ENCODE measurements around the gene DDX56. TPM values are rescaled to one million over a fixed set of nuclear protein-coding genes. Genes with fewer than 3 reads are reported as not detected.

DDX56 gene
- total RNA-seq, 1 experiment from 2014 or later, result 120 TPM

DNA sequence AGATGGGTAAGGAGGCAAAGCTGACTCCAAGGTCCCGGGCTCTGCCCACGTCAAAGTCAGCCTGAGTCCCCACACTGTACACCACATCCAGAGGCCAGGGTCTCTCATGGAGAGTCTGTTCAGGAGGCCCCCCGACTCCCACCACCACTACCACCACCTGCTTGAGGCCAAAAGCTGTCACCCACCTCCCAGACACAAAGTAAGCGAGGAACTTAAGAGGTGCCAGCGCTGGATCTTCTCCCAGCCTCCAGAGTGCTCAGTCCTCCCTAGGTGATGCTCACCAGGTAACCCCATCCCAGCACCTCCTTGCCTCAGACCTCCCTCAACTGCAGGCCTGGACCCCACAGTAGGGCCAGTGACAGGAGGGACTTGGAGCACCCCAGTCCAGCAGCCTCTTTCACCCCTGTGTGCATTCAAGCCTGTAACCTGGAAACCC lies 33.1 kb downstream of the DDX56 start:
- Histone ChIP-seq H3K4me2 (ENCODE audit: insufficient read depth, insufficient read length, low read length) (no peak overlapping the region), H3K79me2 (ENCODE audit: insufficient read depth, low read length) (no peaks in the 10 kb centered on the region), H3K27me3 (ENCODE audit: insufficient read depth, low read length) (no peaks in the 10 kb centered on the region), H4K20me1 (ENCODE audit: control insufficient read depth, insufficient read depth, insufficient read length) (no peaks in the 10 kb centered on the region), H3K9me3 (ENCODE audit: control insufficient read depth, low read depth, low read length) (no peaks in the 10 kb centered on the region), H3T11ph (ENCODE audit: low read length) (no peak overlapping the region), H3K4me1 (ENCODE audit: insufficient read depth, low read length) (no peaks in the 10 kb centered on the region), H2BK120ac (ENCODE audit: low read depth, low read length, poor library complexity, severe bottlenecking) (no peak overlapping the region), H2BK5ac (ENCODE audit: insufficient read length, low read length) (no peak overlapping the region), H2BK12ac (ENCODE audit: insufficient read length, low read depth, low read length) (no peak overlapping the region), H3K27ac (ENCODE audit: insufficient read length, low read depth, low read length) (no peak overlapping the region), H2BK15ac (ENCODE audit: low read depth, low read length) (no peak overlapping the region), H2AFZ (ENCODE audit: low read length) (no peak overlapping the region), H3K79me1 (ENCODE audit: insufficient read depth, low read depth, low read length, poor library complexity, severe bottlenecking) (no peaks in the 10 kb centered on the region), H3K23ac (ENCODE audit: insufficient read length, low read depth, low read length) (no peak overlapping the region), H4K8ac (replicated peaks; ENCODE audit: insufficient read length, low read depth, low read length) (no peak overlapping the region), H4K5ac (ENCODE audit: insufficient read length, low read depth, low read length) (no peak overlapping the region), H3K18ac (ENCODE audit: insufficient read length, low read depth, low read length) (no peak overlapping the region), H3K23me2 (ENCODE audit: insufficient read length, low read depth, low read length, poor library complexity, severe bottlenecking) (no peaks in the 10 kb centered on the region), H3K4ac (ENCODE audit: low read depth, low read length) (no peak overlapping the region), H3K9ac (ENCODE audit: extremely low read depth, insufficient read length, low read length) (no peak overlapping the region), H4K91ac (ENCODE audit: insufficient read length, low read depth, low read length) (no peak overlapping the region), H3K14ac (ENCODE audit: insufficient read depth, low read length) (no peak overlapping the region; the same call in 1 of the 2 replicates), H3K56ac (ENCODE audit: insufficient read length, low read depth, low read length) (no peak overlapping the region), H2BK20ac (ENCODE audit: low read depth, low read length, poor library complexity, severe bottlenecking) (no peak overlapping the region), H2AK5ac (ENCODE audit: insufficient read length, low read length) (no peak overlapping the region)
- no peak for DNase-seq
- H3K4me3 Mint-ChIP-seq, result no peak overlapping the region
- H3K27me3 Mint-ChIP-seq (ENCODE audit: low read depth), result peaks cover 2% of the 10 kb centered on the region; the same call in 1 of the 2 replicates
- no peak overlapping the region for H3K27ac Mint-ChIP-seq
- no peak for TF ChIP-seq CTCF (conservative IDR thresholded peaks at IDR 0.05)
- peaks cover 0 to 3% of the 10 kb centered on the region in 2 experiments; a peak in 2 of 4 replicates for H3K4me1 Mint-ChIP-seq
- no peaks in the 10 kb centered on the region for H3K9me3 Mint-ChIP-seq
- no CpG with 5 or more reads among the region's 5 CpGs for WGBS (ENCODE audit: extremely low coverage, insufficient read length, low lambda C conversion rate)
- no peaks in the 10 kb centered on the region; a peak in 1 of 7 replicates for H3K36me3 Mint-ChIP-seq (ENCODE audit: insufficient read depth in 1 of 3, low read depth in 3 of 3)
